LNCAP (cell line): Measurements from ENCODE around the gene NUP160.

Experiments
- TF ChIP-seq, protein P1 (sequence below): fragments of 450-650 bp; IDR thresholded peaks from 2 replicates; pipeline ENCODE4 v1.5.1; 2017; ENCODE audit warnings: mild to moderate bottlenecking

Gene NUP160

DNA sequence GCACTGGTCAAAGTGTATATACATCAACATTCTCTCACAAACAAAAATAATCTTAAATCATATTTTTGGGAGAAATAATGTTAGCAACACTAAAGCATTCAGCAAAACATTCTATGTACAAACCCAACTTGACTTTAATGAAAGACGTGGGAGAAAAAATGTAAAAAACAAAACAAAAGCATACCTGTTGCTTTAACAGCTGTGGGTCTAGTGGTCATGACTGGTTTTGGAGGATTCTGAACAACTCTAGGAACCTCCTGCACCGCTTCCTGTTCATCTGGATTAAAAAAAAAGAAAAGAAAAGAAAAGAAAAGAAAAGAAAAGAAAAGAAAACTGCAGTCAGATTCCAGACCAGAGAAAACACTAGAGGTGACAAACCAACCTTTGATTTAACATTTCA is 83.1 kb downstream of the NUP160 start:
- TF ChIP-seq, protein P1, sequence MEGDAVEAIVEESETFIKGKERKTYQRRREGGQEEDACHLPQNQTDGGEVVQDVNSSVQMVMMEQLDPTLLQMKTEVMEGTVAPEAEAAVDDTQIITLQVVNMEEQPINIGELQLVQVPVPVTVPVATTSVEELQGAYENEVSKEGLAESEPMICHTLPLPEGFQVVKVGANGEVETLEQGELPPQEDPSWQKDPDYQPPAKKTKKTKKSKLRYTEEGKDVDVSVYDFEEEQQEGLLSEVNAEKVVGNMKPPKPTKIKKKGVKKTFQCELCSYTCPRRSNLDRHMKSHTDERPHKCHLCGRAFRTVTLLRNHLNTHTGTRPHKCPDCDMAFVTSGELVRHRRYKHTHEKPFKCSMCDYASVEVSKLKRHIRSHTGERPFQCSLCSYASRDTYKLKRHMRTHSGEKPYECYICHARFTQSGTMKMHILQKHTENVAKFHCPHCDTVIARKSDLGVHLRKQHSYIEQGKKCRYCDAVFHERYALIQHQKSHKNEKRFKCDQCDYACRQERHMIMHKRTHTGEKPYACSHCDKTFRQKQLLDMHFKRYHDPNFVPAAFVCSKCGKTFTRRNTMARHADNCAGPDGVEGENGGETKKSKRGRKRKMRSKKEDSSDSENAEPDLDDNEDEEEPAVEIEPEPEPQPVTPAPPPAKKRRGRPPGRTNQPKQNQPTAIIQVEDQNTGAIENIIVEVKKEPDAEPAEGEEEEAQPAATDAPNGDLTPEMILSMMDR: no peak

DNA sequence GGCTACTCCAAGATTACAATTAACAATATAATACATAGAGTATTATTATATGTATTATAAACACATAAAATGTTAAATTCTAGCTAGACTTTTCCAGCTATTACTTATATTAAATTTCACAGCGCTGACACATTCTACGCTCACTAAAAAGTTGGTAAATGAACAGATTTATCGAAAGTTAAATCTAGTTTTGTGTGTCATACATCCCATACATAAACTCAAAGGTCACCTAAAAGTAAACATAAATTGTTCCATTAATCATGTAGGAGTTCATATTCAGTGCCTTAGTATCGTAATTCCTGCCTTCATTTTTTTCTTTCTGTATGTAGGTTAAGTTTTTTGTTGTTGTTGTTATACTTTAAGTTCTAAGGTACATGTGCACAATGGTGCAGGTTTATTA is 91.9 kb downstream of the NUP160 start:
- TF ChIP-seq, protein P1: no peak

DNA sequence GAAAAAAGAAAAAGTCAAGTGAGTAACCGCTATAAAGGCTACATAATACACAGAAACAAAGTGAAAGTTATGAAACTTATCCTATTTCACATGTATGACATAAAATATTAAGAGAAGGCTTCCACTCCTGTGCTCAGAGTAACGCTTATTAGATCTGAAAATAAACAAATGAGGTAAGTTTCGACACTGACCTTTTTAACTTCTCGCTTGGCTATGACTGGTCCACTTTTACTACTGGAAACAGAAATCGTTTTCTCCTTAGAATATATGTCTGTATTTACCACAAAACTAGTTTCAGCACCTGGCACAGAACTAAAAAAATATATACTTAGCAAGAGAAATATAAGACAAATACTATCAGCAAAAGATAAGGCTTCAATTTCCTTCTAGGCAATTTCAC is 97.4 kb downstream of the NUP160 start:
- TF ChIP-seq, protein P1: no peak

DNA sequence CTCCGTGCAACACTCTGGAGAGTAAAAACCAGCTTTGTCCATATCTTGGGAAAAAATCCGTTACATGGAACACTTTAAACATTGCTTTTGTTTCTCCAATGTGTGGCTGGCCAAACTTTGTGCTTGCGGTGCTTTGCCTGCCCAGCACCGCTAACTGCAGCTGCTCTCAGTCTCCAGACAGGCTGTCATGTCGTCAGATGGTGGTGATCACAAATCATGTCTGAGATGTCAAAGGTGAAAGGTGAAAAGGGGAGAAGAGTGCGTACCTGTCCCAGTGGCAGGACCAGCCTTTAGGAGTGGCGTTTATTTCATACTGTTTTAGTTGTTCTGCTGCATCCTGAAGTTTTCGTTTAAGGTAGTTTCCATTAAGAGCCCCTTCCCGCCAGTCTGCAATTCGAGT is 115.9 kb downstream of the NUP160 start:
- TF ChIP-seq, protein P1: no peak

DNA sequence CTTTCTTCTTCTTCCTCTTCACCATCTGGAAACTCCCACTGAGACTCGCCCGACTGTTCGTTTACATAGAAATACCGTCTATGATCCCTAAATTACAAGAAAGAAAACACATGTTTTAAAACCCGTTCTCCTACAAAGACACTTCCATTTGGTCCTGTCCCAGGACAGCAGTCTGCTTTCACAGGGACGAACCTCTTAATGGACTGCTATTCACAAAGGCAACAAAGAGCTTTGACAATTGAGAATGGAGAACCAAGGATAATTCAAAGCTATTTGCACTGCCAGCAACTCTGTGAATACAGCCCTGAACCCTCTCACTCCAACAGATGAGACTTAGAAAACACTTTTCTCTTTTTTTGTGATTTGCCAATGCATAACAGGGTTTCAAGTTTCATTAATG is 116.7 kb downstream of the NUP160 start:
- TF ChIP-seq, protein P1: no peak
